PC-3 (cell line): ENCODE results near the gene PRAMEF17.
"Not testable (repeated sequence)": the region's sequence is repeated elsewhere in the genome, so short reads cannot be mapped to it uniquely, and the experiment has no call there.

Experiments used
- EZH2 ChIP-seq: fragments of 300-600 bp; sonication (generic); IDR thresholded peaks from one replicate; pipeline ENCODE4 v1.6.1; 2017; ENCODE audit warnings: antibody characterized with exemption, mild to moderate bottlenecking, low read length; ENCODE audit not compliant: unreplicated experiment
- TF ChIP-seq, protein P1 (sequence below): fragments of 300-600 bp; sonication (generic); conservative IDR thresholded peaks from 2 replicates; pipeline ENCODE4 v1.5.1; 2017; ENCODE audit warnings: antibody characterized with exemption, low read depth, mild to moderate bottlenecking, low read length

- TF ChIP-seq EZH2: not testable (repeated sequence)
- TF ChIP-seq, protein P1, sequence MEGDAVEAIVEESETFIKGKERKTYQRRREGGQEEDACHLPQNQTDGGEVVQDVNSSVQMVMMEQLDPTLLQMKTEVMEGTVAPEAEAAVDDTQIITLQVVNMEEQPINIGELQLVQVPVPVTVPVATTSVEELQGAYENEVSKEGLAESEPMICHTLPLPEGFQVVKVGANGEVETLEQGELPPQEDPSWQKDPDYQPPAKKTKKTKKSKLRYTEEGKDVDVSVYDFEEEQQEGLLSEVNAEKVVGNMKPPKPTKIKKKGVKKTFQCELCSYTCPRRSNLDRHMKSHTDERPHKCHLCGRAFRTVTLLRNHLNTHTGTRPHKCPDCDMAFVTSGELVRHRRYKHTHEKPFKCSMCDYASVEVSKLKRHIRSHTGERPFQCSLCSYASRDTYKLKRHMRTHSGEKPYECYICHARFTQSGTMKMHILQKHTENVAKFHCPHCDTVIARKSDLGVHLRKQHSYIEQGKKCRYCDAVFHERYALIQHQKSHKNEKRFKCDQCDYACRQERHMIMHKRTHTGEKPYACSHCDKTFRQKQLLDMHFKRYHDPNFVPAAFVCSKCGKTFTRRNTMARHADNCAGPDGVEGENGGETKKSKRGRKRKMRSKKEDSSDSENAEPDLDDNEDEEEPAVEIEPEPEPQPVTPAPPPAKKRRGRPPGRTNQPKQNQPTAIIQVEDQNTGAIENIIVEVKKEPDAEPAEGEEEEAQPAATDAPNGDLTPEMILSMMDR: not testable (repeated sequence)
These were observed 46.9 kb upstream of the PRAMEF17 start for GRCh38 chr1:13342496-13342895.
